Stimulated activated naive CD8-positive, alpha-beta T cell treated with anti-CD3 and anti-CD28 coated beads, Interleukin-15, amount 100 ng/mL, for 72 hours (primary cell): ENCODE data around the gene GPX8.

Experiments
- ATAC-seq: fragments of 150-1000 bp; cut with Tn5 transposase; 2 replicates; pipeline ENCODE4 v1.10.0; 2021; ENCODE audit warnings: mild to moderate bottlenecking, moderate library complexity
- DNase-seq, 2 donors: peaks; one replicate each; pipeline ENCODE4 v3.0.0; 2021 to 2022
- H3K27ac Mint-ChIP-seq, 2 donors: one replicate each; pipeline ENCODE4 v1.8.0; 2022; ENCODE audit warnings: mild to moderate bottlenecking in 2 of 2, mixed read lengths in 2 of 2, moderate library complexity in 2 of 2
- H3K27me3 Mint-ChIP-seq: one replicate; pipeline ENCODE4 v1.8.0; 2022; ENCODE audit warnings: mixed read lengths
- H3K4me1 Mint-ChIP-seq: one replicate; pipeline ENCODE4 v1.8.0; 2022; ENCODE audit warnings: mild to moderate bottlenecking, mixed read lengths
- H3K4me3 Mint-ChIP-seq, 2 donors: one replicate each; pipeline ENCODE4 v1.8.0; 2022; ENCODE audit warnings: mild to moderate bottlenecking in 2 of 2, mixed read lengths in 2 of 2, moderate library complexity in 1 of 2
- H3K9me3 Mint-ChIP-seq, 2 donors: one replicate each; pipeline ENCODE4 v1.8.0; 2022; ENCODE audit warnings: mixed read lengths in 2 of 2

The GPX8 gene, protein sequence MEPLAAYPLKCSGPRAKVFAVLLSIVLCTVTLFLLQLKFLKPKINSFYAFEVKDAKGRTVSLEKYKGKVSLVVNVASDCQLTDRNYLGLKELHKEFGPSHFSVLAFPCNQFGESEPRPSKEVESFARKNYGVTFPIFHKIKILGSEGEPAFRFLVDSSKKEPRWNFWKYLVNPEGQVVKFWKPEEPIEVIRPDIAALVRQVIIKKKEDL

DNA sequence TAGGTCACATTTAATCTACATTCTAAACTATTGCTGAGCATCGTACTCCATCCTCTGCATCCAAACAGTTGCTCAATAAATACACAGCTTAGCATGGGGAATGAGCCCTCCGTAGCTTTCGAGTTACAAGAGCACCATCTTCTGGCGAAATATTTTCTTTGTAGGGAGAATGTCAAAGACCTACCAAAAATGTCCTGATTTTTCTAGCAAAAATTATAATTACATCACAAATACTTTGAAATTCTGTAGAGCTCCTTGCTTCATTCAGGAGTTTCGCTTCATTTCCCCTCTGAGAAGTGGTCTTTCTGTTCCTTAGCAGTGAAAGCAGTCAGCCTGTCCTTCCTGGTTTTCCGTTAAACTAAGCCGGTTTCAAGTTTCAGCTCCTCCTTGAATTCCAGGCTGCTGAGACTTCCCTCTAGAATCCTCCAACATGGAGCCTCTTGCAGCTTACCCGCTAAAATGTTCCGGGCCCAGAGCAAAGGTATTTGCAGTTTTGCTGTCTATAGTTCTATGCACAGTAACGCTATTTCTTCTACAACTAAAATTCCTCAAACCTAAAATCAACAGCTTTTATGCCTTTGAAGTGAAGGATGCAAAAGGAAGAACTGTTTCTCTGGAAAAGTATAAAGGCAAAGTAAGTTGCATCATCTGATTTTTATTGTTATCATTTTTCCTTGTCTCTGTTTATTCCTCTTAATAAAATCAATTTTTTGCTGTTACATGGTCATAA lies at the start of gene GPX8:
Gene GPX8, plus strand, starts transcription at position 409 of the 730 bp plus-strand sequence. Its CDS starts 22 bp downstream, at position 431.
- Mint-ChIP-seq H3K9me3 (peaks cover 0 to 7% of the 10 kb centered on the region in 2 donors), H3K27me3 (peaks cover 55% of the 10 kb centered on the region), H3K4me3 (no peak within 1 kb of the TSS), H3K27ac (no peak within 1 kb of the TSS), H3K4me1 (no peaks in the 10 kb centered on the region)
- peak; percentile 76 for ATAC-seq
- DNase-seq, result peak in 1 of 2 donors; percentile 21

DNA sequence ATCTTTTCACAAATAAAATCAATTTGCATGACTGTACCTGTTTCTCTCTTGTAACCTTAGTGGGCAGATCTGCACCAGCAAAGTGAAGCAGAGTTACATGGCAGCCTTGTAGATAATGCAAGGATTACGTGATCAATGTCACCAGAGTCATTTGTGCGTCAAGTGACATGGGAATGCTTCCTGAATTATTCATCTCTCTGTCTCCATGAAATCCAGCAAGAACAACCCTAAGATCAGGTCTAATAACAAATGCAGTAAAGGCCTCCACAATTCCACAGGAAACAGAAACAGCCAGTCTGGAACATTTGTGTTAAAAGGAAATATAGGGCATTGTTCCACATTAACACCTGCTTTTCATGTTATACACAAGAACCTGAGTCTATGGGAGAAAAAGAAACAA lies 49.8 kb upstream of the GPX8 start:
- H3K27me3 Mint-ChIP-seq, result peaks cover 14% of the 10 kb centered on the region
- H3K4me1 Mint-ChIP-seq, result peaks cover 22% of the 10 kb centered on the region
- H3K9me3 Mint-ChIP-seq, result no peaks in the 10 kb centered on the region
- ATAC-seq (no peak), DNase-seq (no peak)
- no peak overlapping the region for H3K4me3 Mint-ChIP-seq
- no peak overlapping the region for H3K27ac Mint-ChIP-seq

DNA sequence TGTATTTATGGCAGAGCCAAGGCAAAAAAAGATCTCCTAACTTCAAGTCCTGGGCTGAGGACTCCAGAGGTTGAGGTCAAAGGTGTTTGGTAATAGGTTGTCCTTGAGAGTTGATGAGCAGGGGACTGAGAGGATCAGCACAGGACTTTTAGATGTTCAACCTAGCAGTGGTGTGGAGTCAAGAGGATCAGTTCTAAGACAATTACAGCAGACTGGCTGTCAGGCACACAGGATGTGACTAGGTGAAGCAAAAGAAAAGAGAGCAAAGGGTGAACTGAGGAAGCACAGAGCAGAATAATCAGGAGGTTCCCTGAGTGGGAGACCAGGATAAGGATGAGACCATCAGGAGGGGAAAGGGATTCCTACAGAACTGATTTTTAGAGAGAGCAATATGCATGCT lies 46.6 kb upstream of the GPX8 start:
- Mint-ChIP-seq H3K27ac (no peak overlapping the region), H3K4me1 (peaks cover 20% of the 10 kb centered on the region), H3K4me3 (no peak overlapping the region), H3K27me3 (peaks cover 12% of the 10 kb centered on the region), H3K9me3 (no peaks in the 10 kb centered on the region)
- no peak for ATAC-seq
- DNase-seq, result no peak

DNA sequence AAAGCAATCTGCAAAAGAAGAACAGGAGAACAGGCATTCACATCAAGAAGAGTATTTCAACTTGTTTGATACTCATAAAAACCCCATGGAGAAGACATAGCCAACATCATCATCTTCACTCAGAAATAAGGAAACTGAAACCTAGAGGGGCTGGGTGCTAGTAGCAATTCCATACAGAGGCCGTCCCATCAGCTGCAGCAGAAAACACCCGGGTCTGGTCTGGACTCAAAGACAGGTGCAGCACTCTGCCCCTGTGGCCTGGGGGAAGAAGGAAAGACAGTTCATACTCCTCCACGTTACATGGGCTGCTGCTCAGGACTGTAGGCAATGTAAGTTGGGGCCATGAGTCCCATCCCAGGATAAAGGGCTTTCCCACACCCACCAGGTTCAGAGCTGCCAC lies 45.9 kb upstream of the GPX8 start:
- no peak overlapping the region for H3K4me3 Mint-ChIP-seq
- H3K9me3 Mint-ChIP-seq, result no peaks in the 10 kb centered on the region
- H3K4me1 Mint-ChIP-seq, result peaks cover 20% of the 10 kb centered on the region
- ATAC-seq, result no peak
- no peak for DNase-seq
- H3K27me3 Mint-ChIP-seq, result peaks cover 12% of the 10 kb centered on the region
- no peak overlapping the region for H3K27ac Mint-ChIP-seq

DNA sequence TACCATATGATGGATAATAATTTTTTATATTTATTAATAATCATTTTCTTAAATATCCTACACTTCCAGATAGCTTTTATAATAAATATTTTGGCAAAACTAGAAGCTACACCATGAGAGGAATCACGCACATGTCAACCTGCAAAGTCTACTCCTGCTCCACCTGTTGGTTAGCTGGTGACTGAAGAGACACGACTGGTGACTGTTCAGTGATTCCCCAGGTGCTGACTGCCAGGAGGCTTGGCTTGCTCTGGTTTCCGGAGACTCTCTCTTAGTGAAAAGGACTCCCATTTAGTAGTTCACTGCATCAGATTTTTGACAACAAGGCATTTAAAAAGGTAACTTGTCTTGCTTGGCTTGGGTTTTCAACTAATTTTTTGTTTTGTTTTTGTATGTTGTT lies 36.6 kb upstream of the GPX8 start:
- H3K27ac Mint-ChIP-seq, result no peak overlapping the region
- no peaks in the 10 kb centered on the region for H3K9me3 Mint-ChIP-seq
- no peaks in the 10 kb centered on the region for H3K27me3 Mint-ChIP-seq
- no peak for DNase-seq
- no peaks in the 10 kb centered on the region for H3K4me1 Mint-ChIP-seq
- no peak for ATAC-seq
- H3K4me3 Mint-ChIP-seq, result no peak overlapping the region

DNA sequence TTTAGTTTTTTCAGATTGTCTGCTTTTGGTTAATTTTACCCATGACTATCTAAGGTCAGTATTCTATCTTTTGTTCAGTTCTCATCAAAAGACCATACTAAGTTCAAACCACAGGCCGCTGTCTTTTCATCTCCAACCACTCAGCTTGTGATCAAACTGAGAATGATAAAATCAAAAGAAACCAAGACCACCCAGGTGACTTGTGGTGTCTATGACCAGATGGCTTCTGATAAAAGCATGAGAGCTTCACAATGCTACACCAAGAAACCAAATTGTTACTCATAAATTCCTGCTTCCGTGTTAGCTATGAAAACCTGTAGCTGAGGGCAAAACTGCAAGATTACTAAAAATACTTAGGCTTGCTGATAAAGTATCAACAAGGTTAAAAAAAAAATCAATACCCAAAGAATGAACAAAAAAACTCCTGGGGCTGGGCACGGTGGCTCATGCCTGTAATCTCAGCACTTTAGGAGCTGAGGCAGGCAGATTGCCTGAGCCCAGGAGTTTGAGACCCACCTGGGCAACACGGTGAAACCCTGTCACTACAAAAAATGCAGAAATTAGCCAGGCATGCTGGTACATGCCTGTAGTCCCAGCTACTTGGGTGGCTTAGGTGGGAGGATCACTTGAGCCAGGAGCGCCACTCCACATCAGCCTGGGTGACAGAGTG lies 25.8 kb upstream of the GPX8 start:
- Mint-ChIP-seq H3K27ac (peak overlapping the region; percentile 34 to 61), H3K4me1 (peaks cover 21% of the 10 kb centered on the region), H3K9me3 (peaks cover 21 to 34% of the 10 kb centered on the region in 2 donors), H3K4me3 (peak overlapping the region; percentile 43 to 54), H3K27me3 (peaks cover 31% of the 10 kb centered on the region)
- ATAC-seq, result peak; percentile 99
- DNase-seq, result peak; percentile 50 to 60

DNA sequence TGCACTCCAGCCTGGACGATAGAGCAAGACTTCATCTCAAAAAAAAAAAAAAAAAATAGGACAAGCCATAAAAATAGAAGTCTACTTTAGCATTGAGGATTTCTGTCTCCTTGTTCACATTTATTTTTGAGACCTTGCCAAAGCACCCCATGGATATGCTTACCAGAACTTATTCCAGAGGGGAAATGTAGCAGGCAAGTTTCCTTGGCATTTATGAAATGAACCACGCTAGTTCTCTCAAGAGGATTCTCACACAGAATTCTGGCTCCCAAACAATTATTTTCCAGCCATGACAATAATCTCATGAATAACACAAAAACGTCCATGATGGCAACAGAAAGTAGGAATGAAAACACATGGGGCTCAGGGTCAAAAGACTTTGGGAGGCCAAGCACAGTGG lies 23.4 kb upstream of the GPX8 start:
- Mint-ChIP-seq H3K4me1 (peaks cover 32% of the 10 kb centered on the region), H3K27ac (no peak overlapping the region), H3K27me3 (peaks cover 31% of the 10 kb centered on the region), H3K9me3 (peaks cover 11 to 13% of the 10 kb centered on the region in 2 donors), H3K4me3 (no peak overlapping the region)
- DNase-seq, result no peak
- no peak for ATAC-seq

DNA sequence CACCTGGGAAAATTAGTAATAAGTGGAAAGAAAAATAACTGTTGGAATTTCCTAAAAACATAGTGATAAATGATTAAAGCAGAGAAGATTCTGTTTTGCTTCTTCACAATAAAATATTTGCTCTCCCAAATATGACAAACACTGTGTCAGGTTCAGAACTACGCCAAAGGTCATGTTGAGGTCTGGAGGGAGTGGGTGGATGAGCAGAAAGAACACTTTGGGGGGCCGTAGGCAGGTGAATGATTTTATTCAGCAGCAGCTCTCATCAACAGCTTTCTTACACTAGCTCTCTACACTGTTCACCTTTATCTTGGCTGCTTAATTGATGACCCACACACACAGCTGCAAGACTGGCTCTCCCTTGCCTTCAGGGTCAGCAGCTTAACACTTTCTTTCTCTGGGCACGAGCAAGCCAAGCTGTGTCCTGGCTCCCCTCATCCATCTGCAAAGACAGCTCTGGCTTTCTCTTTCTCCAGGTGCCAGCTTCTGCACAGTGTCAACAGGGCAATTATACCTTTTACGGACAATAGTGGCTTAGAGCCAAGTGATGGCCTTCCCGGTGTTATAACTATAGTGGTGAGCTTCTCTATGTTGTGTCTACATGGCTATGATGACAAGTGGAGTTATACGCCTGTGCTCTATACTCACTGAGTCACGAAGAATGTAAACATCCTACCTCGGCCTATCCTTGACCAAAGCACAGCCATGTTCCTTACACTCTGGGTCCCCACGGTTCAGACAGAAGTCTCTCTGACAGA lies 18.9 kb upstream of the GPX8 start:
- H3K27ac Mint-ChIP-seq, result peak overlapping the region in 1 of 2 donors; percentile 55
- peaks cover 21% of the 10 kb centered on the region for H3K4me1 Mint-ChIP-seq
- H3K9me3 Mint-ChIP-seq, result no peaks in the 10 kb centered on the region
- DNase-seq (no peak), ATAC-seq (peak; percentile 7)
- H3K27me3 Mint-ChIP-seq, result peaks cover 49% of the 10 kb centered on the region
- peak overlapping the region in 1 of 2 donors; percentile 19 for H3K4me3 Mint-ChIP-seq

DNA sequence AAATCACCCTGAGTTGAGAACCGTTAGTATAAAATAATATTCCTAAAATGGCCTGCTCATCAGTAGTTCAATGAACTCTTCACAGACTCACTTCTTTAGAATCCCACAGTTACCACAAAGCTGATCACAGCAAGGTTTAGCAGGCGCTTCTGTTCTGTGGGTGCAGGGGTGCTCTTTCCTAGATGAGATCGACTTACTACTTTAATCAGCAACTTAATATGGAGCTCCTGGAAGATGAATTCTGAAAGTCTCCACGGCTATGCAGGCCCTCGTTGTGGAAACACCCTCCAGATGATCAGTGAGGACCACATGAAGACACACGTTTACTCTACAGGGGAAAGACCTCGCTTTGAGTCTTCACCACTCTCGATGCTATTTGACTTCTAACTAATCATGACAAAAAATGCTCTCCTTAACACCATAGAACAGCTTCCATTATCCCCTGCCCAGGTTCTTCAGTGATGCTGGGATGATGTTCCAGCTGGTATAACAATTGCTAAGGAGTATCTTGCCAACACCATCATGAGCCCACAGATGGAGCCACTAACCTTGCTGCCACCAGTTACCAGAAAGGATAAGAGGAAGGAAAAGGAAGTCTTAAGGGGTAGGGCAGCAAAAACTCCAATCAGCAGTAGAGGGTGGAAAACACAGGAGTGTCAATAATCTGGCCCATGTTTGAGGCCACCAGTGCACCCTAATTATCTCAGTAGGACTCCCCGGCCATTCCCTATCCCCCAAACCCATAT lies 17.9 kb upstream of the GPX8 start:
- Mint-ChIP-seq H3K27ac (no peak overlapping the region), H3K9me3 (no peaks in the 10 kb centered on the region), H3K4me1 (peaks cover 27% of the 10 kb centered on the region), H3K4me3 (no peak overlapping the region), H3K27me3 (peaks cover 54% of the 10 kb centered on the region)
- no peak for DNase-seq
- ATAC-seq, result peak; percentile 67

DNA sequence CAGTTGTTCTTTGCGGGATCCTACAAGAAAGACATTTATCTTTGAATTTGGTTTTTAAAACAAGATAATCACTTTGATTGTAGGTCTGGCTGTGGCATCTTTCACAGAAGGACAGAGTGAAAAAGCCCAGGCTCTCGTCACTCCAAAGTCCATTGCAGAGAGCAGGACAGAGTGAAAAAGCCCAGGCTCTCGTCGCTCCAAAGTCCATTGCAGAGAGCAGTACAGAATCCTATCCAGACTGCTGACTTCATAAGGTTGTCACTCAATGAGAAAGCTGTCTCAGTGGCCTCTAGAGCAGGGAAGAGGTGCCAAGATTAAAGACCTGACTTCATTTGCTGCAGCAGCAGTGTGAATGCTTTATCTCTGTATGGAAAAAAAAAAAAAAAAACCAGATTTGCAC lies 16.3 kb upstream of the GPX8 start:
- H3K4me1 Mint-ChIP-seq, result peaks cover 27% of the 10 kb centered on the region
- DNase-seq (no peak), ATAC-seq (no peak)
- H3K4me3 Mint-ChIP-seq, result no peak overlapping the region
- no peak overlapping the region for H3K27ac Mint-ChIP-seq
- no peaks in the 10 kb centered on the region for H3K9me3 Mint-ChIP-seq
- peaks cover 39% of the 10 kb centered on the region for H3K27me3 Mint-ChIP-seq

DNA sequence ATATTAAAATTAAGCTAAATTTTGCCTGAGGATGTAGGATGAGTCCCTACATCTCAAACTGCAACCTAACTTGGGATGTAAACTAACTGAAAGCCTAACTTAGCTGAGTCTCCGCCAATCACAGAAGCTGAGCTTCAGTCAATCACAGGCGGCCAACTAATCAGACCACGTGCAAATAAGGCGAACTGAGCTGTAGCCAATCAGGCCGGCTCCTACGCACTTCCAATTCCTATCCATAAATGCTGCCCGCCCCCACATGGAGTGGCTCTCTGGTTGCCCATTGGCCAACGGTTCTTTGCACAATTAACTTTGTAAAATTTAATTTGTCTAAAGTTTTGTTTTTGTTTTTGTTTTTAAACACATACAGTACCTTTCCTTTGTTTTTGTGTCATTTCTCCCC lies 13.9 kb upstream of the GPX8 start:
- DNase-seq (no peak), ATAC-seq (no peak)
- peaks cover 51% of the 10 kb centered on the region for H3K27me3 Mint-ChIP-seq
- no peak overlapping the region for H3K27ac Mint-ChIP-seq
- no peak overlapping the region for H3K4me3 Mint-ChIP-seq
- H3K4me1 Mint-ChIP-seq, result peaks cover 21% of the 10 kb centered on the region
- H3K9me3 Mint-ChIP-seq, result no peaks in the 10 kb centered on the region

DNA sequence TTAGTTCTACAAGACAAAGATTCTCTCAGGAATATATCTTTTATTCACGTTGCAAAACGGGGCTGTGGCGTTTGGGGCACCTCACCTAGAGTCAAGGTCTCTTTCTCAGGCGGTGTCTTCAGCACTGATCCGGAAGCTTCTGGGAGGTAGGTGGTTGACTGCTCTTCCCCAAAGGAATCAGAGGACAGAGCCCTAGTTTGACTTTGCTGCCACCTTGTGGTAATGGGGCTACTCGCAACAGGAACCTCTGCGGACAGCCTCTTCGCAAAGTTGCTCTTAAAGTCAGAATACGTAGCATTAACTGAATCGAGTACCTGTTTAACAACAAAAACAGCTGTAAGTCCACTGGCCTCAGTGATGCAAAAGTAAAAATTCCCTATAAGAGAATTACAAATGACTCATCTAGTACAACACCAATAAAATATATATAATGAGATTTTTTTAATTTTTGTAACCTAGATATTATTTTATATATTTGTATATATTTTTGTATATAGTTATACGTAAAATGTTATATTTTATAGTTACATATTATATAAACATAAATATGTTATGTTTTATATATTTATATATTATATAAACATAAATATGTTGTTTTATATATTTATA lies 13.3 kb upstream of the GPX8 start:
- H3K9me3 Mint-ChIP-seq, result no peaks in the 10 kb centered on the region
- H3K27me3 Mint-ChIP-seq, result peaks cover 57% of the 10 kb centered on the region
- H3K4me1 Mint-ChIP-seq, result peaks cover 15% of the 10 kb centered on the region
- DNase-seq (peak; percentile 74 to 83), ATAC-seq (peak; percentile 87)
- peak overlapping the region in 1 of 2 donors; percentile 34 for H3K4me3 Mint-ChIP-seq
- no peak overlapping the region for H3K27ac Mint-ChIP-seq

DNA sequence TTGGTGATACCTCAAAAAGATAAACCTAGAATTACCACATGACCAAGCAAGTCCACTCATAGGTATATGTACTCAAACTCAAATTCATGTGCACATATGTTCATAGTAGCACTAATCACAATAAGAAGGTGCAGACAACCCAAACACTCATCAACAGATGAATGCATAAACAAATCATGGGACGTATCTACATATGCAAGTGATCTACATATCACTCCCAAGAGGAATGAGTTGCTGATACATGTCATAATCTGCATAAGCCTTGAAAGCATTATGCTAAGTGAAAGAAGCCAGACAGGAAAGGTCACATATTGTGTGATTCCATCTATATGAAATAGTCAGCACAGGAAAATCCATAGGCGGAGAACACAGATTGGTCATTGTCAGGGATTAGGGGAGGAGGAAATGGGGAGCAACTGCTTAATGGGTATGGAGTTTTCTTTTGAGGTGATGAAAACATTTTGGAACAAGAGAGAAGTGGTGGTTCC lies 10.6 kb upstream of the GPX8 start:
- DNase-seq (no peak), ATAC-seq (no peak)
- Mint-ChIP-seq H3K27ac (no peak overlapping the region), H3K27me3 (peaks cover 67% of the 10 kb centered on the region), H3K9me3 (no peaks in the 10 kb centered on the region), H3K4me1 (peaks cover 6% of the 10 kb centered on the region), H3K4me3 (no peak overlapping the region)

DNA sequence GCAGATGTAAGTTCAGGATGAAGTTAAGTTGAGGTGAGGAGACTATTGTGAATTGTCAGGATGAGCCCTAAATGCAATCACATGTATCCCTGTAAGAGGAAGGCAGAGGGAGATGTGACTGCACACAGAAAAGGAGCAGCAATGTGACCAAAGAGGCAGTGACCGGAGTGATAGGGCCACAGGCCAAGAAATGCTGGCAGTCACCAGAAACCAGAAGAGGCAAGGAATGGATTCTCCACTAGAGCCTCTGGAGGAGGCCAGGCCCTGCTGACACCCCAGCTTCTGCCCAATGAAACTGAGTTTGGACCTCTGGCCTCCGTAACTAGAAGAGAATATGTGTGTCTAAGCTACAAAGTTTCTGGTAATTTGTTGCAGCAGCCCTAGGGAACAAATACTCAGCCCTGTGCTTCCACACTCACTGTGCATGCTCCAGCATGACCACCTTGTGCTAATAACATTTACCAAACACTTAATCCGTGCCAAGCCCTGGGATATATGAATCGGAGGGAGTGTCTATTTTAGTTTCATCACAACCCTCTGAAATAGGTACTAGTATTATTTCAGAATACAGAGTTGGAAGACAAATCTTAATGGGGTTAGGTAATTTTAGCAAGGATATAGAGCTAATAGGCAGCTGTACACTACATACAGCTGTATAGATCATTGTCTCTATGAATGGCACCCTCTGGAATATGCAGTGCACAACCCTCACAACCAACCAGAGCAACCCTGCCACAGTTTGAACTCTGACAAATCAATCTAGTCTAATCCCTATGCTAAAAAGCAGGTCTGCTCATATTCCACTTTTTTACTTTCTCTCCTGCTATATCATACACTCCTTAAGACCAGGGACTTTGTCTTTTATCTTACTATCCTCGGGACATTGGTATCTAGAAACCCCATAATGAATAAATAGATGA lies 7.8 kb upstream of the GPX8 start:
- H3K4me1 Mint-ChIP-seq, result no peaks in the 10 kb centered on the region
- DNase-seq (no peak), ATAC-seq (no peak)
- H3K4me3 Mint-ChIP-seq, result no peak overlapping the region
- H3K27ac Mint-ChIP-seq, result peak overlapping the region in 1 of 2 donors; percentile 66
- peaks cover 62% of the 10 kb centered on the region for H3K27me3 Mint-ChIP-seq
- peaks cover 0 to 7% of the 10 kb centered on the region in 2 donors for H3K9me3 Mint-ChIP-seq
